ENCODE measurements around the gene CXCR4.
"Not testable (repeated sequence)": the region's sequence is repeated elsewhere in the genome, so short reads cannot be mapped to it uniquely, and the experiment has no call there.

The CXCR4 gene

GRCh38 chr2:136112317-136113208, 5.4 kb downstream of the CXCR4 start:
- DNase-seq, result no peak

DNA sequence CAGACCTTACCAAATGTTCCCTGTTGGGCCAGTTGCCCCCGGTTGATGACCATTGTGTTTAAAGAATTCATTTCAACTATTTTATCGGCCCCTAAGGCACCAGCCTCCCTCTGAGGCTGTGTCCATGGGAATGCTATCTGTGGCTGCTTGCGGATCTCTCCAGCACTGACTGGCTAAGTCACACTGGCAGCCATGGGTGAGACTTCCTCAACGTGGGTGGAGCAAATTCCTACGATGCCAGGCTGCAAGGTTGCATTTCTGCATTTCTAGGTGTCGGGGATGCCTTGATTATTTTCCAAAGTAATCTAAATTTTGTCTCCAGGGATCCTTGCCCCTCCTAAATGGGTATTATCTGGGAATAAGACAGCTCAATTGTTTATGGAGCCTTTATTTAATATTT, 6.2 kb downstream of the CXCR4 start:
- no peak for DNase-seq

- no peak for DNase-seq
Measured at GRCh38 chr2:136110526-136110925, 7.4 kb downstream of the CXCR4 start.

GRCh38 chr2:136108463-136108862, 9.5 kb downstream of the CXCR4 start:
- no peak for DNase-seq

GRCh38 chr2:136107051-136108033, 10.6 kb downstream of the CXCR4 start:
- no peak for DNase-seq

DNA sequence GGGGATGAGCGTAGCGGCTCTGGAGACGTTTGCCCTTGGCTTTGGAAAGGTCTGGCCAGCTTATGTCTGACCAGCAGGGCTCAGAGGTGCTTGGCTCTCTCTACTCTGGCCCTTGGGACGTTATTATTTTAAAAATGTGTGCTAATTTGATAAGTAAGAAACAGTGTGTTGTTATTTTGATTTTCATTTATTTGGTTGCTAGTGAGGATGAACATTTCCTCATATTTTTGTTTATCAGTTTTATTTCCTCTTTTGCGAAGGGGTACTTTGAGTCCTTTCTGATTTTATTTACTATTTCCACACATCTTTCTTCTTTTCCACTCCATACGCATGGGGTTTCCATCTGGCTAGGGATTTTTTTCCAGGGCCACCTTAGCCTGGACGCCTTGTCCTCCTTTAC, 11.4 kb downstream of the CXCR4 start:
- DNase-seq, result no peak

DNA sequence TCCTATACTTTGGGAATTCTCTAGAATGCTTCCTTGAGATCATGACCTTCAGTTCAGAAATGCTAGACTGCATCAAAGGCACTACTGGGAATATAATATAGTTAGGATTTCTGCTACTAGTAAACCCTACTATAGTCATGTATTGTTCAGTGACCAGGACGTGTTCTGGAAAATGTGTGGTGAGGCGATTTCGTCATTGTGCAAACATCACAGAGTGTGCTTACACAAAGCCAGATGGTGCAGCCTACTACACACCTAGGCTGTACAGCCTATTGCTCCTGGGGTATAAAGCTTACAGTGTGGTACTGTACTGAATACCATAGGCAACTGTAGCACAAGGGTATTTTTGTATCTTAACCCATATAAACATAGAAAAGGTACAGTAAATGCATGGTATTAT, 13.0 kb downstream of the CXCR4 start:
- no peak for DNase-seq

GRCh38 chr2:136101042-136101441, 16.9 kb downstream of the CXCR4 start:
- no peak for DNase-seq

DNA sequence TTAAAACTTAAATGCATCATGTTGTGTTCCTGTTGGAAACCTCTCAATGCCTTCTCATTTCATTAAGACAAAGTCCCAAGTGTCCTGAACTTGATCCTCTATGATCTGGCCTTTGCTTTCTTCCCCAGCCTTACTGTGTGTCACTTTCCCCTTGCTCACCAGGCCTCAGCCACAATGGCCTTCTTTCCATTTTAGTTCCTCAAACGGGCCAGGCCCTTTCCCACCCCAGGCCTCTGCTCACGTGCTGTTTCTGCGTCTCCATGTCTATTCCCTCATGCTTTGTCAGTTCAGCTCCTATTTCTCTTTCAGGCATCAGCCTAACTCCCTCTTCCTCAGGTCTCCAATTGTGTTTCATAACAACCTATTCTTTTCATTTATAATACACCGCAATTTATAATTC, 19.5 kb downstream of the CXCR4 start:
- DNase-seq, result no peak

DNA sequence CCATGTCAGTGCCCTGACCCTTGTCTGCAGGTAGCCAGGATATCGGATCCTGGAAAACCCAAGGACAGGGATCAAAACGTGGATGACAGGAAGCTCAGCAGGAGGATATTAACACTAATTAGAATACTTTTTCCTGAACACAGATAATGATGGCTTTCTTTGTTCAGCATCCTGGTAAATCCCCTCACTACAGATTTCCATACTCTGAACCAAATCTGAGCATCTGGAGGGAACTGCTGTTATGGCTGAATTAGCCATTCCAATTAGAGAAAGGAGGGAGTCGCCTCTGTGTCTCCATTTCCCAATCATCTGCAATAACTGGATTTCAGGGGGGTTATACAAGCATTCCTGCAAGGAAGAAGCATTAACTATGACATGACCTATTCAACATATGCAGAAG, 24.4 kb downstream of the CXCR4 start:
- no peak for DNase-seq

- DNase-seq, result no peak
Measured at GRCh38 chr2:136091899-136092298, 26.1 kb downstream of the CXCR4 start.

DNA sequence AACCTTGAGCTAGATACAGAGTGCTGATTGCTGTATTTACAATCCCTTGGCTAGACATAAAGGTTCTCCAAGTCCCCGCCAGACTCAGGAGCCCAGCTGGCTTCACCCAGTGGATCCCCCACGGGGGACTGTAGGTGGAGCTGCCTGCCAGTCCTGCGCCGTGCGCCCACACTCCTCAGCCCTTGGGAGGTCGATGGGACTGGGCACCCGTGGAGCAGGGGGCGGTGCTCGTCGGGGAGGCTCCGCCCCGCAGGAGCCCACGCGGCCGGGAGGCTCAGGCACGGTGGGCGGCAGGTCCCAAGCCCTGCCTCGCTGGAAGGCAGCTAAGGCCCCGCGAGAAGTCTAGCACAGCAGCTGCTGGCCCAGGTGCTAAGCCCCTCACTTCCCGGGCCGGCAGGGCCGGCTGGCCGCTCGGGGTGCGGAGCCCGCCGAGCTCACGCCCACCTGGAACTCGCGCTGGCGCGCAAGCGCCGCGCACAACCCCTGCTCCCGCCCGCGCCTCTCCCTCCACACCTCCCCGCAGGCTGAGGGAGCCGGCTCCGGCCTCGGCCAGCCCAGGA, 30.0 kb downstream of the CXCR4 start:
- DNase-seq, result not testable (repeated sequence)

- DNase-seq, result no peak
Measured at GRCh38 chr2:136086253-136087016, 31.5 kb downstream of the CXCR4 start.

GRCh38 chr2:136085453-136086209, 32.3 kb downstream of the CXCR4 start:
- DNase-seq, result no peak

DNA sequence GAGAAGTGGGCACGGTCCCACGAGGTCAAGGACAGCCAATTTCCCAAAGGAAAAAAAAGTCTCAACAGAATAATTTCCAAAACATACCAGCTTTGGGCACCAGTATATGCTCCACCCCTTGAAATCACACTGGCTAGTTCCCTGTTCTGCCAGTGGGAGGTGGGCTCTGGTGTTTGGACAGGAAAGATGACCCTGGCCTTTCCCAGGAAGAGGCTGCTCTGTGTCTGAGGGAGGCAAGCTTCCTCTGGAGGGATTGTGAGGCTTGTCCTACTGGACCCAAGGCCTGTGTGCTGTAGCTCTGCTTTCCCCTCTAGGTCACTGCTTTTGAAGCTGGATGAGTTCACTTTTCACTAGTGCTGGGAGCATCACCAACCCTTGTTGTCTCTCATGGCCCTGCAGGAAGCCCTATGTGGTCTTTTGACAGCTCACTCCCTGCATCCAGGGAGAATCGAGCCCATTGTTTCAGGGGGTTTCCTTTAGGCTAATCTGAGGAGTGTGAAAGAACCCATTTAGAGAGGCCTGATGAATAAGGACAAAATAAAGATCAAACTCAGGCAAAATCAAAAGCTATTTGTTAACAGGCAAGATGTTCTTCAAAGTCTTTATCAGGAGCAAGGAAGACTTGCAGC, 36.3 kb downstream of the CXCR4 start:
- no peak for DNase-seq

GRCh38 chr2:136080114-136080513, 37.8 kb downstream of the CXCR4 start:
- DNase-seq, result no peak

DNA sequence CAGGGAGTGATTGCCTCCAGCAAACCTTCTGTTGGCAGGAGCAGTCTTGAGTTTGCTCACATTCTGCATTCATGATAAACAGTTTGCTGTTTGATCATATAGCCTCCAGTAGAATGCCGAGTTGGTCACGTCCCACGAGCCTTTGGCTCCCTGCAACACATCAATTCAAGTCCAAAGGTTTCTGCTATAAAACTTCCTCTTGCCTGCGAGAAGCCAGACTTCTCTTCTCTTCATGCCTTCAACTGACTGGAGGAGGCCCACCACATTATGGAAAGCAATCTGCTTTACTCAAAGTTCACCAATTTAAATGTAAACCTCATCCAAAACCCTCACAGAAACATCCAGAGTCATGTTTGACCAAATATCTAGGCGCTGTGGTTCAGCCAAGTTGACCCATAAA, 40.8 kb downstream of the CXCR4 start:
- DNase-seq, result no peak

DNA sequence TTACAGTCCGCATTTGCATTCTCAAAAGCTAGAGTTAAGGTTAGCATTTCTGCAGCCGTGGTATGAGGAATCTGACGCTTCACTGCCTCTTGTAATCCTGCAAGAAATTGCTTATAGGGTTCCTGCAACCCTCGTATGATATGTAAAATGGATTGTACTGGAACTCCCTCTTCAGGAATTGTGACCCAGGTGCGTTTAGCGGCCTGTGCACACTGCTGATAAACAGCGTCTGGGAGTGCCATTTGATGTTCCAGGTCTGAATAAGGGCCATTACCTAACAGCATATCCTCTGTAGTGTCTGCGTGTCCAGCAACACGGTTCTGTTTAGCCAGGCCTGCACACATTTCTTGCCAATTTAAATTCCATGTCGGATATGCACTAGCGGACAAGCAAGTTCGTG, 42.5 kb downstream of the CXCR4 start:
- no peak for DNase-seq

DNA sequence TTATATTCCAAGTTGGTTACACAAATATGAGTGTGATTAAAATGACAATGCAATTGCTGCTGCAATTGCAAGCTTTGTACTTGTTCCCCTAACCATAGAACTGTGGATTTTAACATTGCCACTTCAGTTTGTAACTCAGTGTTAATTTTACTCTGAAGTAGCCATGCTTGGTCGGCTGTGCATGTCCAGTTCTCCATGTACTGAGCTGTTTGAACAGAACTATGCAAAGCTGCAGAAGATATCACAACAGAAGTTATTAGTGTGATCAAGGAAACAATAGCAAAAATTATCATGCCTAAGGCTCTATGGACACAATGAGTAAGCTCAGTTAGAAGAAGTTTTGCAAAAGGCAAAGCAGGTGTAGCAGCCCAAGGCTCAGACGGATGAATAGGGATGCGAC, 45.3 kb downstream of the CXCR4 start:
- no peak for DNase-seq

- not testable (repeated sequence) for DNase-seq
Measured at GRCh38 chr2:136071887-136072286, 46.1 kb downstream of the CXCR4 start.

DNA sequence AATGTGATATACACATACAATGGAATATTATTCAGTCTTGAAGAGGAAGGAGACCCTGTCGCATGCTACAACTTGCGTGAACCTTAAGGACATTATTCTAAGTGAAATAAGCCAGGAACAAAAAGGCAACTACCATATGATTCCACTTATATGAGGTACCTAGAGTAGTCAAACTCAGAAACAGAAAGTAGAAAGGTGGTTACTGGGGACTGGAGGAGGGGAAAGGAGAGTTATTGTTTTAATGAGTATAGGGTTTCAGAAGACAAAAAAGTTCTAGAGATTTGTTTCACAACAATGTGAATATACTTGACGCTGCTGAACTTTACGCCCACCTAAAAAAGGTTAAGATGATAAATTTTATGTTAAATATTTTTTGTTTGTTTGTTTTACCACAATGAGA, 47.0 kb downstream of the CXCR4 start:
- DNase-seq, result no peak
